GM21717 (cell line): ENCODE data around the gene SMTN.

ENCODE experiments used
- ATAC-seq: cut with Tn5 transposase; IDR thresholded peaks from one replicate; pipeline ENCODE4 v1.9.1; 2021; ENCODE audit warnings: mild to moderate bottlenecking, moderate library complexity; ENCODE audit not compliant: unreplicated experiment

SMTN gene

GRCh38 chr22:31125521-31126117, 44.5 kb downstream of the SMTN start:
- no peak for ATAC-seq

DNA sequence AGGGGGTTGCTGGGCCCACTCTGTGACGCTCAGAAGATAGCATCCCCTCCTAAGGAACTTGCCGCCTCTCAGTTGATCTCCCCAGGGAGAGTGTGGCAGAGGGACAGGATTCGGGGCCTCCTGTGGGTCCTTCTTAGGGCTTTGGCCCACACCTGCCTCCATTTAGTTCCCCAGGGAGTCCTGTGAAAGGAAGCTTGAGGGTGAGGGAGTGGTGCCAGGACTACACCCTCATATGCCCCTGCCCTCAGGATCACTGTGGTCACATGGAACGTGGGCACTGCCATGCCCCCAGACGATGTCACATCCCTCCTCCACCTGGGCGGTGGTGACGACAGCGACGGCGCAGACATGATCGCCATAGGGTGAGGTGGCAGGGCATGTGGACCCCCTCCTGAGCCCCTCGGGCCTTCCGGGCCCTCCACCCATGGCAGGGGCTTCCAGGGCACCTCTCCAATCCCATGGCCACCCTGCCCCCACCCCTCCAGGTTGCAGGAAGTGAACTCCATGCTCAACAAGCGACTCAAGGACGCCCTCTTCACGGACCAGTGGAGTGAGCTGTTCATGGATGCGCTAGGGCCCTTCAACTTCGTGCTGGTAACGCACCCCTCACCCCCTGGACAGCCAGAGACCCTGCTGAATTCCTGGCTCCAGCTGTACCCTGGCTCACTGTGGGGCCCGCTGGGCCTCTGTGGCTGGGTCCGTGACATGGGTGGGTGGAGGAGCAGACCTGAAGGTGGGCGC, 45.2 kb downstream of the SMTN start:
- no peak for ATAC-seq

- ATAC-seq, result no peak
Measured at GRCh38 chr22:31126869-31127175, 45.7 kb downstream of the SMTN start.

DNA sequence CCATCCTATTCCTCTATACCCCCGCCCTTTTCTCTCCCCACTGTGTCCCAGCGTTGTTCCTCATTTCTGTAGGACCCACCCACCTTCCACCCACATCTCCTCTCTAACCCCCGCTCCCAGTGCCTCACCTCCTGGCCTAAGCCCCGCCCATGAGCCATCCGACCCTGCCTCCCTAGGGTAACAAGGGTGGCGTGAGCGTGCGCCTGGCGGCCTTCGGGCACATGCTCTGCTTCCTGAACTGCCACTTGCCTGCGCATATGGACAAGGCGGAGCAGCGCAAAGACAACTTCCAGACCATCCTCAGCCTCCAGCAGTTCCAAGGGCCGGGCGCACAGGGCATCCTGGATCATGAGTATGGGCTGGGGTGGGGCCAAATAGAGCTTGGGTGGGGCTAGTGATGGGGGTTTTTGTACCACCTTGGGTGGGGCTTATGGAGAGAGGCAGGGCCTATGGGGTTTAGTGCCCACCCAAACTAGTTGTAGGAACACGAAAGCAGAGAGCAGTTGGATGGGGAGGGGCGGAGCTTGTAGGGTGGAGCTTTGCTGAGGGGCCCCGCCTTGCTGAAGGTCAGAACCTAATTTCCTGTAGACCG, 46.2 kb downstream of the SMTN start:
- ATAC-seq, result no peak

GRCh38 chr22:31128156-31128555, 47.0 kb downstream of the SMTN start:
- no peak for ATAC-seq

GRCh38 chr22:31130873-31131272, 49.8 kb downstream of the SMTN start:
- ATAC-seq, result no peak

DNA sequence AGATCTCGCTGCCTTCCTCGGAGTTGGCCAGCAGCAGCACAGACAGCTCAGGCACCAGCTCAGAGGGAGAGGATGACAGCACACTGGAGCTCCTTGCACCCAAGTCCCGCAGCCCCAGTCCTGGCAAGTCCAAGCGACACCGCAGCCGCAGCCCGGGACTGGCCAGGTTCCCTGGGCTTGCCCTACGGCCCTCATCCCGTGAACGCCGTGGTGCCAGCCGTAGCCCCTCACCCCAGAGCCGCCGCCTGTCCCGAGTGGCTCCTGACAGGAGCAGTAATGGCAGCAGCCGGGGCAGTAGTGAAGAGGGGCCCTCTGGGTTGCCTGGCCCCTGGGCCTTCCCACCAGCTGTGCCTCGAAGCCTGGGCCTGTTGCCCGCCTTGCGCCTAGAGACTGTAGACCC, 52.8 kb downstream of the SMTN start:
- no peak for ATAC-seq

DNA sequence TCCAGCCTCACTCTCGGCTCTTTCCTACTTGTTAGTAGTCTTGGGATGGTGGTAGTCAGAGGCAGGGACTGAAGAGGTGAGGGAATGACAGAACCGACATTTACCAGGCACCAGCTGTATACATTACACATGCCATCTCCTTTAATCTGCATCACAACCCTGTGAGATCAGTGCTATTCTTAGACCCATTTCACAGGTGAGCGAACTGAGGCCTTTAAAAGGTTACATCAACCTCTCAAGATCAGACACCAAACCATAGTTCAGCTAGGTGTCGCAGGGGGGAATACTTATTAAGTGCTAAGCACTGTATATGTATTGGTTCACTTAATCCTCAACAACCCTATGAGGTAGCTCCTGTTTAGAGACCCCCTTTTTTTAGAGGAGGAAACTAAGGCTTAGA, 53.6 kb downstream of the SMTN start:
- ATAC-seq, result no peak

GRCh38 chr22:31135706-31136105, 54.6 kb downstream of the SMTN start:
- ATAC-seq, result no peak

DNA sequence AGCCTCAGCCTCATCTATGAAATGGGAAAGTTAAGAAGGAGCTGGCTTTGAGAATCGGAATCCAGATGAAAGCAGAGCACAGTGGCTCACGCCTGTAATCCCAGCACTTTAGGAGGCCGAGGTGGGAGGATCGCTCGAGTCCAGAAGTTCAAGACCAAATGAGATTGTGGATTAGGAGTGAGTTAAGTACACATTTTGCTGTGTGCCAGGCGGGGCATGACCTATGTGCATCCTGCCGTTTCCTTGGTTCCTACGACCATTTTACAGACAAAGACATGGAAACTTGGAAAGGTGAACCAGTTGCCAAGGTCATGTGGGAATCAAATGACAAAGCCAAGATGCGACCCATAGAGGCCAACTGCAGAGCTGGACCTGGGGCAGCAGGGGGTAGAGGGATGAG, 55.0 kb downstream of the SMTN start:
- no peak for ATAC-seq

GRCh38 chr22:31136711-31137110, 55.6 kb downstream of the SMTN start:
- ATAC-seq, result no peak

- ATAC-seq, result no peak
Measured at GRCh38 chr22:31137721-31138120, 56.6 kb downstream of the SMTN start.

DNA sequence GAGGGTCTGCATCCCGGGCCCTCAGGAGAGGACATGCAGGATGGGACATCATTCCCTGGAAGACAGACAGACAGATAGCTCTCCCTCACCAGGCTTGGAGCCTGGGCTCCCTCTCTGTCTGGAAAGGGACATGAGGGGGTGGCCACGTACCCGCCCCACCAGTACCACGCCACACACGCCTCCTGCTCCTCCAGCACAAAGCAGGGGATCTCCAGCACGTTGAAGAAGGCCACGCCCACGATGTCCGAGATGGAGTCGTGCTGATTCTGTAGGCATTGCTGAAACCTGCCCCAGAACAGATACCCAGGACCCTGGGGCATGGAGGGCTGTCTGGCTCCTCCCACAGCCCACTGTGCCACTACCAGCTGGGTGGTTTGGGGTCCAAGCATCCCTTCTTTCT, 57.0 kb downstream of the SMTN start:
- ATAC-seq, result no peak

GRCh38 chr22:31139066-31139465, 57.9 kb downstream of the SMTN start:
- no peak for ATAC-seq

DNA sequence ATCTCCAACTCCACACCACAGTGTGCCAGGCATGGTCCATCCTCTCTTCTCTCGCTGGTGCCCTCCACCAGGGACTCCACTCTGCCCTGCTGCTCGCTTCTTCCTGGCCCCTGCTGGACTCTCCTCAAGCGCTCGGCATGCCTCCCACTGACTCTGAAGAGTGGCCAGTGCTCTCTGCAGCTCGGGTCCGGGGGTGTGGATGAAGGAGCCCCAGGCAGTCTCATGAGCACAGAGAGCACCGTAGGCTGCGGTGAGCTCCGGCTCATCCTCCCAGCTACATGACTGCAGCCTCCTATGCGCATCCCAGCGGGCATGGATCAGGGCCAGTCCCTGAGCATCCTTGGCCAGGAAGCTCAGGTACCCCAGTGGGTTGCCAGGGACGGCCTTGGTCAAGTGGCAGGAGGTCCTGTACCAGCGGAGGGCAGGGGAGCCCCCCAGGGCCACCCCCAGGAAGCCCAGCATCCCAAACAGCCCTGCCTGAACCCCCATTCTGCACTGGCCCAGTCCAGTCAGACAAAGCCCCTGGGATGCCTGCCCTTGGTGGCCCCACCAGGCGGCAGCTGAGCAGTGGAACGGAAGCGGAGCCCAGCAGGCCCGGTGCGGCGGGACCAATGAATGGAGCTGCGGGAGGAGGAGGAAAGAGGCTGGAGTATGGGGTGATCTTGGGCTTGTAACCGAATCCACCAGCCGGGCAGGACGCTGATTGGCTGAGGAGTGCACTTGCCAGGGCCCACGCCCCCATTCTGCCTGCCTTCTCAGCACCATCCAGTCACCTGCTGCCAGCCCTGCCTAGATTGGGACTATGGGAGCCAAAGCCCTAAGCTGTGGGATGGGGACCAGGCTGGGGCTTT, 59.0 kb downstream of the SMTN start, which contains the start of gene PLA2G3:
Gene PLA2G3, minus strand, starts transcription at position 643 of the 851 bp plus-strand sequence. Its CDS starts 154 bp downstream, at position 489.
- ATAC-seq, result no peak

DNA sequence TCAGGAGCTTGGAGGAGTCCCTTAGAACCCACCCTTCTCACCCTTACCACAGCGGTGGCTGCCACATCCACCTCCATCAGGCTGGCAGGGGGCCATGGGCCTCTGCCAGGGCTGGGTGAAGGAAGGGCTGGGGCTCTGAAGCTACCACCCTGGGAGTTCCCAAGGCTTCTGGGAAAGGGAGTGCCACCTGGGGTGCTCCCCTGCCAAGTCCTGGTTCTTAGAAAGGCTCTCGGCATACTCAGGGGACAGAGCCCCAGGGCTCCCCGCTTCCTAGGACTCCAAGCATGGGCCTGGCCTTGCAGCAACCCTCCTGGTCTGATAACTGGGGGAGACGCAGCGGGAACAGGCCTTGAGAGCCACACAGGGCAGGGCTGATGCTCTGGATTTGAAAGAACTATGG, 59.6 kb downstream of the SMTN start:
- no peak for ATAC-seq

- ATAC-seq, result no peak
Measured at GRCh38 chr22:31141551-31141950, 60.4 kb downstream of the SMTN start.

DNA sequence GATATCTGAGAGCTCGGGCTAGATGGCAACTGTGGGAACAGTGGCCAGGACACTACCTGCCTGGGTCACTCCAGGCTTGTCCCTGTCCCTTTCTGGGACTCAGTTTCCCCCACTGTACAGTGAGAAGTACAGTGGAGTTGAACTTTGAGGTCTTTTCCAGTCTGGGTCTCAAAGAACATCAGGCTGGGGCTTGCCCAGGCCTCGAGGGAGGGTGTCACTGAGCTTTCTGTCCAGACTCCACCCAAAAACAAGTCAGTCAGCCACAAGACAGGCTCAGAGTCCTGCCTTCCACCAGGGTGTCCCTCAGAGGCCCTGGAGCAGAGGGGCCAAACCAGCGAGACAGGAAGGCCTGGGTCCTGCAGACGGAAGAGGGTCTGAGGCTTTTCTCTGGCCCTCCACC, 61.2 kb downstream of the SMTN start:
- no peak for ATAC-seq

DNA sequence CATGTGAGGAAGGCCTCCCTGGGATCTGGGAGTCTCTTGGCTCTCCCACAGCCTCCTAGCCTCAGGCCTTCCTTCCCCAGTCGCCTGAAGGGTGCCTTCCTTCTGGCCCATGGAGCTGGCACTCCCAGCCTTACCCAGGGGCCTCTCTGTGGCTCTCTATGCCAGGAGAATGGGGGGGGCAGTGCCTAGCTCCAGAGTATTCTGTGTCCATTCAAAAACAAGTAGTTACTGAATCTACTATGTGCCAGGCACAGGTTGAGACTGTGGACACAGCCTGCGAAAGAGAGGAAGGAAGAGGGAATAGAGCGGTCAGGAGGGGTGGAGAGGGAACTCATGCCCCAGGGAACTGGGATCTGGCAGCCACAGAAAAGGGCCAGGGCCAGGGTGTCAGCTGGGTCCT, 61.9 kb downstream of the SMTN start:
- ATAC-seq, result no peak

DNA sequence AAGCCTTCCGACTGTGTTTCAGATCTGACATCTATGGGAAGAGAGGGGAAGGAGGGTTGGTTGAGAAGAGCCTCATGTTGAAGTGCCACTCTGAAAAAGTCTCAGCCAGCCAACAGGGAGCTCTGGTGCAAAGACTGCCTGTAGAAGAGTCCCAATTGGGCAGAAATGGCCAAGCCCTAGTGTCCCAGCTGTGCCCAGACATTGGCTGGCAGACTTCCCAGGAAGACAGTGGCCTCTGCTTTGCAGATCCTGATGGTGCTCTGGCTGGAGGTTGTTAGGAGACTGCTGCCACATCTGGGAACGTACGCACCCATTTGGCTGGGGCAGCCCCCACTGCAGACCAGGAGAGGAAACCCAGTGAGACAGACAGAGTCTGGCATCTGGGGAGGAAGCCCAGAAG, 62.4 kb downstream of the SMTN start:
- ATAC-seq, result no peak

DNA sequence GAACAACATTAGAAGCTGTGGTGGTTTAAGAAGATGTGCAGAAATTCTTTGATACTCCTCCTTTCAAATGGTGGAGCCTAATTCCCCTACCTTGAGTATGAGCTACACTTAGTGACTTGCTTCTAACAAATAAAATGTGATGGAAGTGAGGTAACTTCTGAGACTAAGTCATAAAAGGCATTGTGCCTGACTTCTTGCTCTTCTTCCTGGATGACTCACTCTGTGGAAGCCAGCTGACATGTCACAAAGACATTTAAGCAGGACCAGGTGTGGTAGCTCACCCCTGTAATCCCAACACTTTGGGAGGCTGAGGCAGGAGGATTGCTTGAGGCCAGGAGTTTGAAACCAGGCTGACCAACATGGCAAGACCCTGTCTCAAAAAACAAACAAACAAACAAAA, 63.1 kb downstream of the SMTN start:
- no peak for ATAC-seq

GRCh38 chr22:31148488-31148887, 67.4 kb downstream of the SMTN start:
- ATAC-seq, result no peak
